HepG2 (cell line): ENCODE results near the gene CCNB1. TPM values are rescaled to one million over a fixed set of nuclear protein-coding genes. Genes with fewer than 3 reads are reported as not detected.
A peak's percentile ranks its signal among the peaks of the same experiment; 100 is the strongest.

Experiments used
- ATAC-seq: fragments of 200-7000 bp; cut with Tn5 transposase; 3 replicates; pipeline ENCODE4 v1.9.1; 2020; ENCODE audit warnings: mild to moderate bottlenecking, moderate library complexity
- BruUV-seq: library from RNA; stranded (reverse); fragments of 400-500 nt; replicated peaks from 2 replicates; lab custom pipeline; 2021; lab: Mats Ljungman, UMichigan
- CTCF ChIA-PET: fragments of 300-600 bp; formaldehyde crosslinking; extraction: SDS; loops from one replicate; lab custom pipeline; 2021; ENCODE audit warnings: low total read pairs, inconsistent platforms, low intra/inter-chr PET ratio; lab: Yijun Ruan, JAX
- POLR2A ChIA-PET: fragments of 350-600 bp; sonication (Branson Sonifier 250); formaldehyde crosslinking; loops from one replicate; lab custom pipeline; 2020; ENCODE audit warnings: antibody characterized with exemption, inconsistent platforms; lab: Yijun Ruan, JAX
- DNase-seq: peaks from one replicate; pipeline ENCODE4 v3.0.0-alpha.2; 2015; ENCODE audit warnings: low spot score
- FAIRE-seq: peaks from 3 replicates; lab custom pipeline; 2011; peaks lifted over from hg19 to GRCh38; lab: Jason Lieb, UNC
- H2AFZ ChIP-seq: one replicate; pipeline ENCODE4 v1.6.1; 2011; ENCODE audit warnings: low read length, inconsistent platforms
- H3K27ac ChIP-seq: fragments of 300-600 bp; 3 replicates; pipeline ENCODE4 v1.8.0; 2011; ENCODE audit warnings: mixed run types, mild to moderate bottlenecking, mixed read lengths, low read length, inconsistent platforms; ENCODE audit not compliant: insufficient read depth; ENCODE audit errors: extremely low read length
- H3K27me3 ChIP-seq, 2 experiments: fragments of 200-600 bp in 1 of 2; 2 replicates in 1 of 2; 3 replicates in 1 of 2; pipeline versions ENCODE4 v1.6.0 to v1.8.0; 2011; ENCODE audit warnings: low read length in 2 of 2, mild to moderate bottlenecking in 2 of 2, moderate library complexity in 2 of 2, inconsistent platforms in 1 of 2; ENCODE audit not compliant: insufficient read depth in 2 of 2, control insufficient read depth in 1 of 2
- H3K36me3 ChIP-seq, 2 experiments: fragments of 200-600 bp in 1 of 2; replicated peaks in 1 of 2; 2 replicates in 1 of 2; 3 replicates in 1 of 2; pipeline versions ENCODE4 v1.5.1 to v1.8.0; 2011; ENCODE audit warnings: low read length in 2 of 2, inconsistent platforms in 1 of 2; ENCODE audit not compliant: insufficient read depth in 2 of 2, control insufficient read depth in 1 of 2
- H3K4me1 ChIP-seq: 2 replicates; pipeline ENCODE4 v1.5.1; 2012; ENCODE audit warnings: low read length, inconsistent platforms; ENCODE audit not compliant: insufficient read depth
- H3K4me2 ChIP-seq: 2 replicates; pipeline ENCODE4 v1.6.0; 2011; ENCODE audit warnings: low read depth, low read length, inconsistent platforms
- H3K4me3 ChIP-seq, 3 experiments: fragments of 200-600 bp in 1 of 3; sonication (generic), shearing (Covaris generic) in 1 of 3; replicated peaks in 1 of 3; 2 replicates each; pipeline ENCODE4 v1.5.1; 2011 to 2016; ENCODE audit warnings: low read length in 3 of 3, inconsistent platforms in 2 of 3, low read depth in 2 of 3, mild to moderate bottlenecking in 2 of 3, control low read depth in 1 of 3, mixed read lengths in 1 of 3; ENCODE audit not compliant: insufficient read depth in 1 of 3
- H3K79me2 ChIP-seq: one replicate; pipeline ENCODE4 v1.6.1; 2011; ENCODE audit warnings: low read length, inconsistent platforms; ENCODE audit not compliant: insufficient read depth
- H3K9ac ChIP-seq: 2 replicates; pipeline ENCODE4 v1.6.0; 2011; ENCODE audit warnings: mild to moderate bottlenecking, low read depth, low read length, inconsistent platforms; ENCODE audit not compliant: insufficient read depth
- H3K9me3 ChIP-seq: 2 replicates; pipeline ENCODE4 v1.5.1; 2012; ENCODE audit warnings: mild to moderate bottlenecking, low read length
- H4K20me1 ChIP-seq: 2 replicates; pipeline ENCODE4 v1.6.0; 2011; ENCODE audit warnings: inconsistent platforms, mild to moderate bottlenecking, low read length, moderate library complexity; ENCODE audit not compliant: insufficient read depth
- EED ChIP-seq: sonication (generic); formaldehyde crosslinking; IDR thresholded peaks from 2 replicates; pipeline ENCODE4 v1.5.0; 2020; ENCODE audit warnings: mild to moderate bottlenecking, missing genetic modification reagents
- SRSF9 ChIP-seq: fragments of 200-400 bp; formaldehyde crosslinking; IDR thresholded peaks from 2 replicates; pipeline ENCODE4 v1.6.1; 2018; ENCODE audit warnings: borderline replicate concordance, mild to moderate bottlenecking, low read depth, low read length; ENCODE audit not compliant: insufficient read depth, poor library complexity, severe bottlenecking
- ZHX2 ChIP-seq, 2 experiments: sonication (generic) in 1 of 2; formaldehyde crosslinking in 1 of 2; IDR thresholded peaks; 2 replicates each; pipeline versions ENCODE4 v1.6.1 to v1.9.0; 2014 to 2022; ENCODE audit warnings: antibody characterized with exemption in 1 of 2, borderline replicate concordance in 1 of 2, inconsistent platforms in 1 of 2, low read depth in 1 of 2, missing genetic modification reagents in 1 of 2
- ZNF468 ChIP-seq: sonication (generic); formaldehyde crosslinking; IDR thresholded peaks from 2 replicates; pipeline ENCODE4 v1.8.0; 2022; ENCODE audit warnings: mild to moderate bottlenecking, moderate library complexity, missing genetic modification reagents
- ZNF552 ChIP-seq: sonication (generic); formaldehyde crosslinking; IDR thresholded peaks from 2 replicates; pipeline ENCODE4 v1.9.0; 2022; ENCODE audit warnings: missing genetic modification reagents, mild to moderate bottlenecking, borderline replicate concordance
- ZNF746 ChIP-seq: sonication (generic); formaldehyde crosslinking; IDR thresholded peaks from 2 replicates; pipeline ENCODE4 v1.8.0; 2022; ENCODE audit warnings: mild to moderate bottlenecking, missing genetic modification reagents
- ZNF790 ChIP-seq: sonication (generic); formaldehyde crosslinking; IDR thresholded peaks from 2 replicates; pipeline ENCODE4 v1.8.0; 2022; ENCODE audit warnings: missing genetic modification reagents, mild to moderate bottlenecking, borderline replicate concordance
- WGBS: methylation state at CpG from one replicate; pipeline ENCODE4 v1.1.6; 2017; ENCODE audit warnings: low lambda C conversion rate; 5-methylcytosine and 5-hydroxymethylcytosine counted together
- in situ Hi-C: cut with HindIII; loops from 2 replicates; pipeline ENCODE4 v1.10.0; 2017; ENCODE audit warnings: low pct_unique_long_range_greater_than_20kb; ENCODE audit not compliant: extremely low pct_ligation_motif_present
- intact Hi-C: fragments of 100-400 bp; cut with micrococcal nuclease; formaldehyde crosslinking; loops from one replicate; pipeline ENCODE4 v1.10.0; 2022; ENCODE audit not compliant: unreplicated experiment
- polyA plus RNA-seq, 8 experiments: library from polyadenylated mRNA; depleted of rRNA in 3 of 8; stranded (reverse) in 7 of 8; unstranded in 1 of 8; fragments of >200 nt; fragmentation: Illumina TruSeq in 4 of 8; extraction: Trizol in 4 of 8; gene quantifications; 2 replicates each; pipeline versions ENCODE4 v1.2.1 to v1.2.3, GENCODE V29; 2011 to 2016; ENCODE audit warnings: low read depth in 4 of 8, missing spikeins in 1 of 8, mixed read lengths in 1 of 8; ENCODE audit not compliant: insufficient read depth in 1 of 8
- total RNA-seq, 5 experiments: library from RNA; depleted of rRNA; stranded (reverse); fragments of >200 nt; fragmentation: Illumina TruSeq; extraction: Trizol; gene quantifications; 2 replicates each; pipeline ENCODE4 v1.2.3, GENCODE V29; 2016; ENCODE audit warnings: low read depth in 1 of 5

Gene CCNB1
- total and polyA plus RNA-seq, 2 of the 13 experiments (the other 11 are each of a cell fraction or from before 2014, with no cell fraction given) = 82.3 to 316 TPM

- Histone ChIP-seq H3K79me2 (peaks cover 36% of the 10 kb centered on the region), H3K27me3 (no peaks in the 10 kb centered on the region), H3K9me3 (no peaks in the 10 kb centered on the region), H3K4me3 (peak overlapping the region; percentile 94 to 95 (median 95)), H2AFZ (no peak overlapping the region), H3K4me2 (peak overlapping the region; percentile 98), H3K9ac (peak overlapping the region; percentile 91)
- CTCF ChIA-PET = no interaction called here
- FAIRE-seq = no peak
- in situ Hi-C loops (no loop called here), intact Hi-C loops (loop anchor here (1.0 to 5.0 kb wide), 3 partner anchors 13 to 164 kb away; partner anchors contain the start of genes CCDC125 and CENPH)
- 28% methylated on average over 8 of the region's 8 CpGs for WGBS
- no peak for ATAC-seq
- TF ChIP-seq ZNF746 (CRISPR knock-in tag) (no peak), ZNF468 (no peak), ZHX2 (IDR thresholded peaks at IDR 0.05; ENCODE audit: low read depth) (no peak), ZHX2 (CRISPR knock-in tag; IDR thresholded peaks at IDR 0.05; ENCODE audit: borderline replicate concordance) (no peak), EED (no peak), ZNF552 (CRISPR knock-in tag) (no peak), SRSF9 (no peak), ZNF790 (CRISPR knock-in tag) (no peak)
- TF ChIP-seq, all 625 proteins: peak for 0
- no peak for DNase-seq
- peak overlapping the region; percentile 89 for H3K27ac ChIP-seq
- peaks cover 54% of the 10 kb centered on the region for H3K4me1 ChIP-seq
- H4K20me1 ChIP-seq = no peaks in the 10 kb centered on the region
- peaks cover 0 to 20% of the 10 kb centered on the region in 2 experiments; a peak in 3 of 5 replicates for H3K36me3 ChIP-seq
- no TSS peak for BruUV-seq
- POLR2A ChIA-PET = interaction anchor here (0.6 to 1.1 kb wide), 2 partner anchors 74 to 165 kb away, joined by 3 read pairs; partner anchors contain the start of genes CCDC125 and SLC30A5
These were observed 979 bp downstream of the CCNB1 start for GRCh38 chr5:69167929-69168328.
